ENCODE results near the gene AEN.

Gene AEN

GRCh38 chr15:88649753-88650551, 28.8 kb downstream of the AEN start:
- DNase-seq (ENCODE audit: low read depth), result no peak
- TF ChIP-seq CTCF (IDR thresholded peaks at IDR 0.05; ENCODE audit: low read depth, low read length, missing control alignments), result no peak
- no peak overlapping the region for H3K4me3 ChIP-seq (ENCODE audit: low read depth, low read length)

- no peak for DNase-seq (ENCODE audit: low read depth)
Measured at GRCh38 chr15:88650556-88650955, 29.4 kb downstream of the AEN start.

GRCh38 chr15:88651136-88651732, 30.1 kb downstream of the AEN start:
- no peak for TF ChIP-seq CTCF (IDR thresholded peaks at IDR 0.05; ENCODE audit: low read depth, low read length, missing control alignments)
- no peak for DNase-seq (ENCODE audit: low read depth)

More at GRCh38 chr15:88650556-88650955, 29.4 kb downstream of the AEN start:
- no peak for TF ChIP-seq CTCF (IDR thresholded peaks at IDR 0.05; ENCODE audit: low read depth, low read length, missing control alignments)
- H3K4me3 ChIP-seq (ENCODE audit: low read depth, low read length), result no peak overlapping the region

DNA sequence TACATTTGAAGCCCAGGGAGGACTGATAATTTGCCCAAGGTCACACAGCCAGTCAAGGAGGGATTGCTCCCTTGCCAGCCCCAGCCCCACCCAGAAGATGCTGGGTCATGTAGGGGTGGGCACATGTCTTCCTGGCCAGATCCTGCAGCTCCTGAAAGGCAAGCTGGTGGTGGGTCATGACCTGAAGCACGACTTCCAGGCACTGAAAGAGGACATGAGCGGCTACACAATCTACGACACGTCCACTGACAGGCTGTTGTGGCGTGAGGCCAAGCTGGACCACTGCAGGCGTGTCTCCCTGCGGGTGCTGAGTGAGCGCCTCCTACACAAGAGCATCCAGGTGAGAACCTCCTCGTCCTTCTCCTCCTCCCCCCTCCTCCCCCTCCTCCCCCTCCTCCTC, 30.8 kb downstream of the AEN start:
- no peak for TF ChIP-seq CTCF (IDR thresholded peaks at IDR 0.05; ENCODE audit: low read depth, low read length, missing control alignments)
- no peak for DNase-seq (ENCODE audit: low read depth)
- H3K4me3 ChIP-seq (ENCODE audit: low read depth, low read length), result no peak overlapping the region

More at GRCh38 chr15:88651136-88651732, 30.1 kb downstream of the AEN start:
- H3K4me3 ChIP-seq (ENCODE audit: low read depth, low read length), result no peak overlapping the region

DNA sequence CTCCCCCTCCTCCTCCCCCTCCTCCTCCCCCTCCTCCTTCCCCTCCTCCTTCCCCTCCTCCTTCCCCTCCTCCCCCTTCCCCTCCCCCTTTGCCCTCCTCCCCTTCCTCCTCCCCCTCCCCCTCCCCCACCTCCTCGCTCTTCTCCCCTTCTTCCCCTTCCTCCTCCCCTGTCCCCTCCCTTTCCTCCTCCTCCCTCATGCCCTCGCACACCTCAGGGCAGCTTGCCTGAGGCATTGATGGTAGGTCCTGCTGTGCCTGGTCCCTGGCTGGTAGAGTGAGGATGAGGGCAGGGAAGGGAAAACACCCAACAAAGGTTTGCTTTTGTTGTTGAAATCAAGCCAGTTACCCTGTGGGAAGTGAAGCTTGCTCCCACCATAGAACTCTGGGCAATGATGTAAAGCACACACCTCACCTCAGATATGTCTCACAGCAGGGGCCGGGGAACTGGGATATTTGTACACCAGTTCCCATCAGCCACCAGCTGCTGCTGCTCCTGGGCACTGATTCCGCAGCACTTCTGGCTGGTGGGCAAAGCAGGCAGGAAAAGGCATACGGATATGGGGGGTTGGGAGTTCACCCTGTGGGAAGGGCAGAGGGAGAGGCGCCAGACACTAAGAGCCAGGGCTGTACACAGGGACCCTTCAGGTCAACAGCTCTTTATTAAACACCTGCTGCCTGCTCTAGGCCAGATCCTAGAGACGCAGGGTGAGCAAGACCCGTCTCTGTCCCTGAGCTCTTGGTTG, 31.5 kb downstream of the AEN start:
- DNase-seq (ENCODE audit: low read depth), result no peak
- no peak for TF ChIP-seq CTCF (IDR thresholded peaks at IDR 0.05; ENCODE audit: low read depth, low read length, missing control alignments)

DNA sequence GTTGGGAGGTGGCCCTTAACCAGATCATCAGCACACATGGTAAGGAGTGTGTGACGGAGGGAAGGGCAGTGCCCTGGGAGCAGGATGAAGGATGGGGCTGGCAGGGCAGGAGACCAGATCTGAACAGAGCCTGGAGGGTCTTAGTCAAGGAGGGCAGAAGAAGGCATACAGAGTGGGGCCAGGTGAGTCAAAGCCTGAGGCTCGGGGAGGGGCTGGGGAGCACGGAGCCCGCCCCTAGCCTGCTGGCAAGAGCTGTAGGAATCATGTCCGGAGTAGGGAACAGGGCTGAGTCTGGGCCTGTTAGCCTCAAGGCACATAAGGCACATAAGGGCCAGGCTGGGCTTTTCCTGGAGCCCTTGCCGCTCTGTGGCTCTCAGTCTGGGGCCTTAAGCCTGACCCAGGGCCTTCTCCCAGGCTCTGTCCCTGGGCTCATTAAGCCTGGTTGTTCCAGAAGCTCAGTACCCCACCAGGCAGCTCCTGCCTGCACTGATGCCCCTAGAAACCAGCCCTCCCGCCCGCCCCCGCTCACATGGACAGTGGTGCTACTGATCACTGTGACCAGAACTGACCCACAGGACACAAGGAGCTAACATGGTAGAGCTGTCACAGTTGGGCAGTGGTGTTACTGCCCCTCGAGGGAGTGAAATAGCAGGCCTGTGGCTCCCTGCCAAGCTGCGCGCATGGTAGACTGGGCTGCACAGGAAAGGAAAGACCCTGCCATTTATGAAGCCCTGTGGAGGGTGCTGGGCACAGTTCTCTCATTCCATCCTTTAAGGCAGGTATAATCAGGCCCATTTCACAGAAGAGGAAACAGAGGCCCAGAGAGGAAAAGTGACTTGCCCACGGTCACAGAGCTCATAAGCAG, 32.3 kb downstream of the AEN start:
- TF ChIP-seq CTCF (IDR thresholded peaks at IDR 0.05; ENCODE audit: low read depth, low read length, missing control alignments), result no peak

More for the DNA sequence above, 31.5 kb downstream of the AEN start:
- H3K4me3 ChIP-seq (ENCODE audit: low read depth, low read length), result no peak overlapping the region

More for the DNA sequence above, 32.3 kb downstream of the AEN start:
- no peak overlapping the region for H3K4me3 ChIP-seq (ENCODE audit: low read depth, low read length)
- no peak for DNase-seq (ENCODE audit: low read depth)

All from GM12864 (cell line).